Measurements from ENCODE around the gene MIEF2. TPM values are rescaled to one million over a fixed set of nuclear protein-coding genes. Genes with fewer than 3 reads are reported as not detected.

MIEF2 gene
- polyA plus RNA-seq, 3 donors, result 12.2 to 19.2 (median 18.0) TPM

Other genes starting within 250 kb of the MIEF2 start
- 10 to 100 TPM; 19.4 to 27.9 (median 24.2) TPM for gene ATPAF2, start 221.5 kb upstream of the MIEF2 start, polyA plus RNA-seq (ENCODE audit: insufficient read length in 3 of 3)
- 10 to 100 TPM; 12.8 to 15.1 (median 13.3) TPM for gene GID4, start 221.3 kb upstream of the MIEF2 start, polyA plus RNA-seq (ENCODE audit: insufficient read length in 3 of 3)
- 10 to 100 TPM; 31.9 to 40.5 (median 40.1) TPM for gene DRG2, start 172.7 kb upstream of the MIEF2 start, polyA plus RNA-seq (ENCODE audit: insufficient read length in 3 of 3)
- 1 to 10 TPM; 2.4 to 5.9 (median 4.5) TPM for gene MYO15A, start 151.9 kb upstream of the MIEF2 start, polyA plus RNA-seq (ENCODE audit: insufficient read length in 3 of 3)
- gene ALKBH5, start 76.8 kb upstream of the MIEF2 start, polyA plus RNA-seq (ENCODE audit: insufficient read length in 3 of 3), result 10 to 100 TPM; 73.1 to 74.1 (median 73.3) TPM
- 10 to 100 TPM; 26.7 to 40.5 (median 32.1) TPM for gene LLGL1, start 35.0 kb upstream of the MIEF2 start, polyA plus RNA-seq (ENCODE audit: insufficient read length in 3 of 3)
- 100 to 1,000 TPM; 131 to 154 (median 142) TPM for gene FLII, start 1.9 kb upstream of the MIEF2 start, polyA plus RNA-seq (ENCODE audit: insufficient read length in 3 of 3)
- gene TOP3A, start 54.3 kb downstream of the MIEF2 start, polyA plus RNA-seq (ENCODE audit: insufficient read length in 3 of 3), result 10 to 100 TPM; 43.4 to 50.2 (median 48.6) TPM
- gene SMCR8, start 54.6 kb downstream of the MIEF2 start, polyA plus RNA-seq (ENCODE audit: insufficient read length in 3 of 3), result 10 to 100 TPM; 15.8 to 17.9 (median 16.0) TPM
- 10 to 100 TPM; 52.1 to 57.8 (median 56.1) TPM for gene SHMT1, start 102.9 kb downstream of the MIEF2 start, polyA plus RNA-seq (ENCODE audit: insufficient read length in 3 of 3)
- under 1 TPM; 0.23 to 0.75 (median 0.50) TPM for gene EVPLL, start 117.1 kb downstream of the MIEF2 start, polyA plus RNA-seq (ENCODE audit: insufficient read length in 3 of 3)
- under 1 TPM in 1 of 3 donors, not detected in 2; 0.15 TPM for gene LGALS9C, start 216.1 kb downstream of the MIEF2 start, polyA plus RNA-seq (ENCODE audit: insufficient read length in 3 of 3)